Keratinocyte (primary cell): ENCODE data around the gene KRTAP12-1. TPM values are rescaled to one million over a fixed set of nuclear protein-coding genes. Genes with fewer than 3 reads are reported as not detected.

ENCODE experiments used
- DNase-seq: peaks from one replicate; pipeline ENCODE4 v3.0.0-alpha.2; 2011; ENCODE audit warnings: low read depth, missing footprints, low spot score
- FAIRE-seq: peaks from 2 replicates; lab custom pipeline; 2011; peaks lifted over from hg19 to GRCh38; lab: Jason Lieb, UNC
- H2AFZ ChIP-seq: 2 replicates; pipeline ENCODE4 v1.6.0; 2012; ENCODE audit warnings: low read length, control low read depth, inconsistent platforms; ENCODE audit not compliant: control insufficient read depth
- H3K27ac ChIP-seq: 2 replicates; pipeline ENCODE4 v1.5.1; 2011; ENCODE audit warnings: low read length; ENCODE audit not compliant: control insufficient read depth, insufficient read depth
- H3K27me3 ChIP-seq: 3 replicates; pipeline ENCODE4 v1.6.0; 2011; ENCODE audit warnings: low read length; ENCODE audit not compliant: control insufficient read depth, insufficient read depth; ENCODE audit errors: extremely low read depth
- H3K36me3 ChIP-seq, 2 experiments: 2 replicates in 1 of 2; 3 replicates in 1 of 2; pipeline ENCODE4 v1.5.1; 2011; ENCODE audit warnings: low read length in 2 of 2, mild to moderate bottlenecking in 1 of 2; ENCODE audit not compliant: control insufficient read depth in 2 of 2, insufficient read depth in 2 of 2; ENCODE audit errors: extremely low read depth in 1 of 2
- H3K4me1 ChIP-seq: 3 replicates; pipeline ENCODE4 v1.5.1; 2011; ENCODE audit warnings: low read length; ENCODE audit not compliant: control insufficient read depth, insufficient read depth; ENCODE audit errors: extremely low read depth
- H3K4me2 ChIP-seq: 3 replicates; pipeline ENCODE4 v1.6.0; 2011; ENCODE audit warnings: low read depth, low read length; ENCODE audit not compliant: control insufficient read depth, insufficient read depth; ENCODE audit errors: extremely low read depth
- H3K4me3 ChIP-seq, 3 experiments: fragments of 200-600 bp in 1 of 3; sonication (generic) in 1 of 3; 2 replicates in 2 of 3; 3 replicates in 1 of 3; pipeline ENCODE4 v1.5.1; 2011 to 2016; ENCODE audit warnings: low read length in 3 of 3, mild to moderate bottlenecking in 3 of 3, control low read depth in 2 of 3, inconsistent platforms in 1 of 3, low read depth in 1 of 3, mixed read lengths in 1 of 3, mixed run types in 1 of 3, moderate library complexity in 1 of 3; ENCODE audit not compliant: control insufficient read depth in 2 of 3, insufficient read depth in 2 of 3; ENCODE audit errors: extremely low read depth in 1 of 3
- H3K79me2 ChIP-seq: 2 replicates; pipeline ENCODE4 v1.6.0; 2012; ENCODE audit warnings: low read length; ENCODE audit not compliant: control insufficient read depth, insufficient read depth
- H3K9ac ChIP-seq: 3 replicates; pipeline ENCODE4 v1.6.0; 2011; ENCODE audit warnings: low read length; ENCODE audit not compliant: control insufficient read depth, insufficient read depth; ENCODE audit errors: extremely low read depth
- H3K9me1 ChIP-seq: 3 replicates; pipeline ENCODE4 v1.6.0; 2011; ENCODE audit warnings: low read length; ENCODE audit not compliant: control insufficient read depth, insufficient read depth; ENCODE audit errors: extremely low read depth
- H3K9me3 ChIP-seq: 2 replicates; pipeline ENCODE4 v1.5.1; 2012; ENCODE audit warnings: low read depth, low read length; ENCODE audit not compliant: control insufficient read depth
- H4K20me1 ChIP-seq: 3 replicates; pipeline ENCODE4 v1.6.0; 2011; ENCODE audit warnings: low read length; ENCODE audit not compliant: control insufficient read depth, insufficient read depth; ENCODE audit errors: extremely low read depth
- EZH2 ChIP-seq: IDR thresholded peaks from one replicate; pipeline ENCODE4 v1.6.1; 2012; ENCODE audit warnings: inconsistent platforms, mild to moderate bottlenecking, low read length, moderate library complexity
- dilution Hi-C: fragments of 300-500 bp; cut with MboI; formaldehyde crosslinking; loops from one replicate; pipeline ENCODE4 v1.7.0; 2020; ENCODE audit warnings: low sequenced_read_pairs; ENCODE audit not compliant: extremely low pct_ligation_motif_present
- polyA plus RNA-seq, 5 experiments: library from polyadenylated mRNA; depleted of rRNA in 3 of 5; stranded (reverse) in 3 of 5; stranded (forward) in 1 of 5; unstranded in 1 of 5; fragments of >200 nt; gene quantifications; 1 replicate in 1 of 5; 2 replicates in 3 of 5; 3 replicates in 1 of 5; pipeline versions ENCODE4 v1.2.1 to v1.2.3, GENCODE V29; 2011 to 2012; ENCODE audit warnings: missing spikeins in 2 of 5, low read depth in 1 of 5, low replicate concordance in 1 of 5
- TF ChIP-seq, protein P1 (sequence below), 3 experiments: IDR thresholded peaks in 1 of 3; conservative IDR thresholded peaks in 1 of 3; optimal IDR thresholded peaks in 1 of 3; 2 replicates in 2 of 3; 3 replicates in 1 of 3; pipeline versions ENCODE3 to v1.5.1; 2011; ENCODE audit warnings: low read length in 3 of 3, mild to moderate bottlenecking in 3 of 3, moderate library complexity in 2 of 3, control low read depth in 1 of 3, inconsistent platforms in 1 of 3; ENCODE audit not compliant: insufficient read depth in 2 of 3; ENCODE audit errors: extremely low read depth in 1 of 3

The KRTAP12-1 gene
- polyA plus RNA-seq, 1 donor (not counting 4 experiments of a cell fraction or from before 2014, with no cell fraction given), result not detected

DNA sequence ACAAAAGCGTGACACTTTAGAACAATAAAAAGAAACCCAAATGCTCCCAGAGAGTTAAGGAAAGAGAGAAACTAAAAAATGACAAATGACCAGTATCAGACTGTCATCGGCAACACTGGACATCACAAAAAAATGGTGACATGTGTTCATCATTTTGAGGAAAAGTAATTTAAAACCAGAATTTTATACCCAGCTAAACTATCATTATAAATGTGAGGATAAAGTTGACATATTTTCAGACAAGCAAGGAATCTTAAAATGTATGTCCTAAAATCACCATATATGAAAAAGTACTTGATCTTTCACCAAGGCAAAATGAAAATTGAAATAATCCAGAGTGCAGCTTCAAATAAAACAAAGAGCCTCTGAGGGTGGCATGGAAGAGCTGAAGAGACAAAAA lies 37.1 kb downstream of the KRTAP12-1 start:
- no peaks in the 10 kb centered on the region for H4K20me1 ChIP-seq
- H3K4me3 ChIP-seq, result no peak overlapping the region
- TF ChIP-seq EZH2, result no peak
- TF ChIP-seq, protein P1, sequence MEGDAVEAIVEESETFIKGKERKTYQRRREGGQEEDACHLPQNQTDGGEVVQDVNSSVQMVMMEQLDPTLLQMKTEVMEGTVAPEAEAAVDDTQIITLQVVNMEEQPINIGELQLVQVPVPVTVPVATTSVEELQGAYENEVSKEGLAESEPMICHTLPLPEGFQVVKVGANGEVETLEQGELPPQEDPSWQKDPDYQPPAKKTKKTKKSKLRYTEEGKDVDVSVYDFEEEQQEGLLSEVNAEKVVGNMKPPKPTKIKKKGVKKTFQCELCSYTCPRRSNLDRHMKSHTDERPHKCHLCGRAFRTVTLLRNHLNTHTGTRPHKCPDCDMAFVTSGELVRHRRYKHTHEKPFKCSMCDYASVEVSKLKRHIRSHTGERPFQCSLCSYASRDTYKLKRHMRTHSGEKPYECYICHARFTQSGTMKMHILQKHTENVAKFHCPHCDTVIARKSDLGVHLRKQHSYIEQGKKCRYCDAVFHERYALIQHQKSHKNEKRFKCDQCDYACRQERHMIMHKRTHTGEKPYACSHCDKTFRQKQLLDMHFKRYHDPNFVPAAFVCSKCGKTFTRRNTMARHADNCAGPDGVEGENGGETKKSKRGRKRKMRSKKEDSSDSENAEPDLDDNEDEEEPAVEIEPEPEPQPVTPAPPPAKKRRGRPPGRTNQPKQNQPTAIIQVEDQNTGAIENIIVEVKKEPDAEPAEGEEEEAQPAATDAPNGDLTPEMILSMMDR (optimal IDR thresholded peaks at IDR 0.05 in 1 of 3, IDR thresholded peaks at IDR 0.05 in 1 of 3, conservative IDR thresholded peaks at IDR 0.05 in 1 of 3; ENCODE audit: extremely low read depth in 1 of 3, insufficient read depth in 2 of 3, low read length in 3 of 3), result no peak
- no peak overlapping the region for H3K27ac ChIP-seq
- dilution Hi-C loops, result no loop called here
- no peaks in the 10 kb centered on the region for H3K4me1 ChIP-seq
- no peak overlapping the region for H3K4me2 ChIP-seq
- H3K9ac ChIP-seq, result no peak overlapping the region
- no peaks in the 10 kb centered on the region for H3K27me3 ChIP-seq
- H3K9me1 ChIP-seq, result no peaks in the 10 kb centered on the region
- no peak for FAIRE-seq
- no peaks in the 10 kb centered on the region for H3K79me2 ChIP-seq
- H3K9me3 ChIP-seq, result peaks cover 1% of the 10 kb centered on the region
- DNase-seq, result no peak
- H3K36me3 ChIP-seq, result no peaks in the 10 kb centered on the region
- H2AFZ ChIP-seq, result no peak overlapping the region

DNA sequence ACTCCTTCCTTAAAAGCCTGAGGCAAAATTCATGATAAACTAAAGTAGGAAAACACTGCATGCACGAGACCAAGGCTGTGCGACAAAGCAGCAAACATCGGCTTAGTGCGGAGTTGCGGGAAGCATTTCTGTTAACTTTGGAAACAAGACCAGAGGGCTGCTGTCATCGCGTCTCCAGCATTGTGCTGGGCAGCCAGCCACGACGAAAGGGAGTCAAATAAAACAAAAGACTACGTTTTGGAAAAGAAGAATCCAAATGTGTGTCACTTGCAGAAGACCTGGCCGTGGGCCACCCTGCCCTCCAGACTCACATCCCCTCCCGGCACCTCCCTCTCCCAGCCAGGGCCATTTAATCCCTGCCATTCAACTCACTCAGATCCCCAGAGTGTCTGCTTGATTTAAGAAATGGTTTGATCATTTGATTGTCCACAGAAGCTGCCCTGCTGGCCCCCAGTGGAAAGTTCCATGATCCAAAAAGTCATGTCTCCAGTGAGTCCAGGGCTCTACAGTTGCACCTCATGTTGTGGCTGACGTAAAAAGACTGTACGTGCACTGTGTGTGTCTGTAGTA lies 38.1 kb downstream of the KRTAP12-1 start:
- H3K4me1 ChIP-seq, result no peaks in the 10 kb centered on the region
- no peak overlapping the region for H3K27ac ChIP-seq
- H4K20me1 ChIP-seq, result no peaks in the 10 kb centered on the region
- no peak for DNase-seq
- FAIRE-seq, result no peak
- H3K79me2 ChIP-seq, result no peaks in the 10 kb centered on the region
- H2AFZ ChIP-seq, result no peak overlapping the region
- no peaks in the 10 kb centered on the region for H3K9me1 ChIP-seq
- dilution Hi-C loops, result no loop called here
- H3K9ac ChIP-seq, result no peak overlapping the region
- no peak overlapping the region for H3K4me3 ChIP-seq
- no peaks in the 10 kb centered on the region for H3K27me3 ChIP-seq
- peaks cover 1% of the 10 kb centered on the region for H3K9me3 ChIP-seq
- no peak overlapping the region for H3K4me2 ChIP-seq
- TF ChIP-seq, protein P1 (optimal IDR thresholded peaks at IDR 0.05 in 1 of 3, IDR thresholded peaks at IDR 0.05 in 1 of 3, conservative IDR thresholded peaks at IDR 0.05 in 1 of 3; ENCODE audit: extremely low read depth in 1 of 3, insufficient read depth in 2 of 3, low read length in 3 of 3), result no peak
- no peak for TF ChIP-seq EZH2
- H3K36me3 ChIP-seq, result no peaks in the 10 kb centered on the region
